Parathyroid adenoma (tissue), 2 donors: ENCODE results near the gene GPR158.
A peak's percentile ranks its signal among the peaks of the same experiment; 100 is the strongest.

Source experiments
- H2AFZ ChIP-seq: fragments of 300-600 bp; sonication (generic); one replicate; pipeline ENCODE4 v1.7.0; 2017; ENCODE audit warnings: antibody characterized with exemption, mild to moderate bottlenecking
- H3K27ac ChIP-seq: fragments of 300-600 bp; sonication (generic); one replicate; pipeline ENCODE4 v1.7.0; 2017
- H3K27me3 ChIP-seq: fragments of 300-600 bp; sonication (generic); one replicate; pipeline ENCODE4 v1.7.0; 2017; ENCODE audit warnings: low read length; ENCODE audit not compliant: control insufficient read depth, insufficient read depth
- H3K36me3 ChIP-seq: fragments of 300-600 bp; sonication (generic); one replicate; pipeline ENCODE4 v1.7.0; 2017; ENCODE audit warnings: low read length; ENCODE audit not compliant: control insufficient read depth, insufficient read depth
- H3K4me1 ChIP-seq: fragments of 300-600 bp; sonication (generic); one replicate; pipeline ENCODE4 v1.7.0; 2017; ENCODE audit warnings: control low read depth
- H3K4me2 ChIP-seq: fragments of 300-600 bp; sonication (generic); one replicate; pipeline ENCODE4 v1.7.0; 2017; ENCODE audit warnings: low read length
- H3K4me3 ChIP-seq: fragments of 300-600 bp; sonication (generic); one replicate; pipeline ENCODE4 v1.7.0; 2017; ENCODE audit warnings: low read depth, low read length
- H3K79me2 ChIP-seq: fragments of 300-600 bp; sonication (generic); one replicate; pipeline ENCODE4 v1.7.0; 2017; ENCODE audit warnings: control low read depth
- H3K9ac ChIP-seq: fragments of 300-600 bp; sonication (generic); one replicate; pipeline ENCODE4 v1.7.0; 2017; ENCODE audit warnings: mild to moderate bottlenecking
- H3K9me3 ChIP-seq: fragments of 300-600 bp; sonication (generic); one replicate; pipeline ENCODE4 v1.7.0; 2017; ENCODE audit warnings: low read length; ENCODE audit not compliant: control insufficient read depth
- CTCF ChIP-seq: fragments of 300-600 bp; sonication (generic); IDR thresholded peaks from one replicate; pipeline ENCODE4 v1.7.0; 2017; ENCODE audit warnings: antibody characterized with exemption, mild to moderate bottlenecking
- donor health status: primary hyperparathyroidism.

The GPR158 gene

GRCh38 chr10:25177093-25177753, 2.4 kb downstream of the GPR158 start:
- H3K4me2 ChIP-seq: no peak overlapping the region
- no peak overlapping the region for H3K27ac ChIP-seq
- H3K27me3 ChIP-seq: no peaks in the 10 kb centered on the region
- peak overlapping the region; percentile 97 for H2AFZ ChIP-seq
- no peaks in the 10 kb centered on the region for H3K9me3 ChIP-seq
- H3K36me3 ChIP-seq: no peaks in the 10 kb centered on the region
- H3K79me2 ChIP-seq: peaks cover 2% of the 10 kb centered on the region
- no peak overlapping the region for H3K9ac ChIP-seq
- no peaks in the 10 kb centered on the region for H3K4me1 ChIP-seq
- no peak for TF ChIP-seq CTCF
- H3K4me3 ChIP-seq: no peak overlapping the region

GRCh38 chr10:25177754-25178135, 2.9 kb downstream of the GPR158 start:
- Histone ChIP-seq H2AFZ (no peak overlapping the region), H3K36me3 (no peaks in the 10 kb centered on the region), H3K27me3 (no peaks in the 10 kb centered on the region), H3K4me3 (no peak overlapping the region), H3K79me2 (peaks cover 2% of the 10 kb centered on the region), H3K4me1 (no peaks in the 10 kb centered on the region), H3K4me2 (no peak overlapping the region), H3K27ac (no peak overlapping the region), H3K9me3 (no peaks in the 10 kb centered on the region), H3K9ac (no peak overlapping the region)
- TF ChIP-seq CTCF: no peak

- H3K9ac ChIP-seq: no peak overlapping the region
- no peak overlapping the region for H2AFZ ChIP-seq
- no peaks in the 10 kb centered on the region for H3K9me3 ChIP-seq
- no peaks in the 10 kb centered on the region for H3K4me1 ChIP-seq
- no peak for TF ChIP-seq CTCF
- no peaks in the 10 kb centered on the region for H3K36me3 ChIP-seq
- no peak overlapping the region for H3K4me2 ChIP-seq
- no peak overlapping the region for H3K4me3 ChIP-seq
- peaks cover 2% of the 10 kb centered on the region for H3K79me2 ChIP-seq
- no peak overlapping the region for H3K27ac ChIP-seq
- H3K27me3 ChIP-seq: no peaks in the 10 kb centered on the region
Observed at GRCh38 chr10:25178411-25178810, 3.6 kb downstream of the GPR158 start.

- no peak overlapping the region for H3K4me2 ChIP-seq
- H3K36me3 ChIP-seq: no peaks in the 10 kb centered on the region
- no peaks in the 10 kb centered on the region for H3K4me1 ChIP-seq
- H3K9ac ChIP-seq: no peak overlapping the region
- TF ChIP-seq CTCF: no peak
- no peak overlapping the region for H3K27ac ChIP-seq
- no peak overlapping the region for H3K4me3 ChIP-seq
- H3K79me2 ChIP-seq: peaks cover 2% of the 10 kb centered on the region
- no peaks in the 10 kb centered on the region for H3K9me3 ChIP-seq
- H2AFZ ChIP-seq: no peak overlapping the region
- H3K27me3 ChIP-seq: no peaks in the 10 kb centered on the region
Observed at GRCh38 chr10:25180801-25181200, 6.0 kb downstream of the GPR158 start.

- Histone ChIP-seq H3K4me3 (no peak overlapping the region), H3K4me2 (no peak overlapping the region), H3K79me2 (no peaks in the 10 kb centered on the region), H2AFZ (no peak overlapping the region), H3K27me3 (no peaks in the 10 kb centered on the region), H3K9me3 (no peaks in the 10 kb centered on the region), H3K27ac (no peak overlapping the region), H3K9ac (no peak overlapping the region), H3K36me3 (no peaks in the 10 kb centered on the region), H3K4me1 (no peaks in the 10 kb centered on the region)
- TF ChIP-seq CTCF: no peak
Observed at GRCh38 chr10:25182636-25183035, 7.8 kb downstream of the GPR158 start.
